ENCODE measurements around the gene SETBP1.

DNA sequence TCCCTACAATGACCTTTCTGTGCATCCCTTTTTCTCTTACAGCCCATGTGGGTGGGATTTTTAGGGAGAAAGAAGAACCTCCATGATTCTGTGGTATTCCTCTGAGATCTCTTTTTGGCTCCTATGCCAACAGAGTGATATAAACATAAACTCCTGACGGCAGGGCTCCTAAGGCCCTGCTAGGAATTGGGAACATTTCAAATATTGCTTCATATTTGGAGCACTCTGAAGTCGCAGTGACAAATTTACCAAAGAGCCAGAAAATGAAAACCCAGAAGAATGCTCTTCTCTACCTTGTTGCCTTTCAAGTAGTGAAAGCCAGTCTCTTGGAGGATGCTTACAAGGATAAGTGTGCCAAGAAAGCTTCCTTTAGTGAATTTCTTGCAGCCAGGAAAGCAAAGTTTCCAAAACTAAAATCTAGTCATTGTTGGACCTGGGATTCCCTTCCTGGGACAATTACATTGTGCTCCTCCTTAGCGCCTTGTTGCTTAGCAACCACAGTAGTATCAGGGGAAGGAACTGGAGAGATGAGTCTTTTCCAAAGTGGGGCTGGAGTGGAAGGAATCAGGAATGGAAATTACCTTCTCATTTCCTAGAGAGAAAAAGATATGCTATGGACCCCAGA, 7.3 kb upstream of the SETBP1 start:
- TF ChIP-seq, protein P1, sequence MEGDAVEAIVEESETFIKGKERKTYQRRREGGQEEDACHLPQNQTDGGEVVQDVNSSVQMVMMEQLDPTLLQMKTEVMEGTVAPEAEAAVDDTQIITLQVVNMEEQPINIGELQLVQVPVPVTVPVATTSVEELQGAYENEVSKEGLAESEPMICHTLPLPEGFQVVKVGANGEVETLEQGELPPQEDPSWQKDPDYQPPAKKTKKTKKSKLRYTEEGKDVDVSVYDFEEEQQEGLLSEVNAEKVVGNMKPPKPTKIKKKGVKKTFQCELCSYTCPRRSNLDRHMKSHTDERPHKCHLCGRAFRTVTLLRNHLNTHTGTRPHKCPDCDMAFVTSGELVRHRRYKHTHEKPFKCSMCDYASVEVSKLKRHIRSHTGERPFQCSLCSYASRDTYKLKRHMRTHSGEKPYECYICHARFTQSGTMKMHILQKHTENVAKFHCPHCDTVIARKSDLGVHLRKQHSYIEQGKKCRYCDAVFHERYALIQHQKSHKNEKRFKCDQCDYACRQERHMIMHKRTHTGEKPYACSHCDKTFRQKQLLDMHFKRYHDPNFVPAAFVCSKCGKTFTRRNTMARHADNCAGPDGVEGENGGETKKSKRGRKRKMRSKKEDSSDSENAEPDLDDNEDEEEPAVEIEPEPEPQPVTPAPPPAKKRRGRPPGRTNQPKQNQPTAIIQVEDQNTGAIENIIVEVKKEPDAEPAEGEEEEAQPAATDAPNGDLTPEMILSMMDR (IDR thresholded peaks at IDR 0.05; ENCODE audit: low read length): no peak
- TF ChIP-seq EZH2 (IDR thresholded peaks at IDR 0.05; ENCODE audit: borderline replicate concordance, low read length): no peak
